ENCODE results near the gene NOLC1.

DNA sequence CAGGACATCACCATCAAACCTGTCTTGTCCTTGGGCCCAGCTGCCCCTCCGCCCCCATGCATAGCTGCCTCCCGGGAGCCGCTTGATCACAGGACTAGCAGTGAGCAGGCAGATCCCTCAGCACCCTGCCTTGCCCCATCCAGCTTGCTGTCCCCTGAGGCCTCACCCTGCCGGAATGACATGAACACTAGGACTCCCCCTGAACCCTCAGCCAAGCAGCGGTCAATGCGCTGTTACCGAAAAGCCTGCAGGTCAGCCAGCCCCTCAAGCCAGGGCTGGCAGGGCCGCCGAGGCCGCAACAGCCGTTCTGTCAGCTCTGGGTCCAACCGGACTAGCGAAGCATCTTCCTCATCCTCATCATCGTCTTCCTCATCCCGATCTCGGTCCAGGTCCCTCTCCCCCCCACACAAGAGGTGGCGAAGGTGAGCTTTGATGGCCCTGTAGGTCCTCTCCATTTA is 5.2 kb upstream of the NOLC1 start:
- TF ChIP-seq, protein P1, sequence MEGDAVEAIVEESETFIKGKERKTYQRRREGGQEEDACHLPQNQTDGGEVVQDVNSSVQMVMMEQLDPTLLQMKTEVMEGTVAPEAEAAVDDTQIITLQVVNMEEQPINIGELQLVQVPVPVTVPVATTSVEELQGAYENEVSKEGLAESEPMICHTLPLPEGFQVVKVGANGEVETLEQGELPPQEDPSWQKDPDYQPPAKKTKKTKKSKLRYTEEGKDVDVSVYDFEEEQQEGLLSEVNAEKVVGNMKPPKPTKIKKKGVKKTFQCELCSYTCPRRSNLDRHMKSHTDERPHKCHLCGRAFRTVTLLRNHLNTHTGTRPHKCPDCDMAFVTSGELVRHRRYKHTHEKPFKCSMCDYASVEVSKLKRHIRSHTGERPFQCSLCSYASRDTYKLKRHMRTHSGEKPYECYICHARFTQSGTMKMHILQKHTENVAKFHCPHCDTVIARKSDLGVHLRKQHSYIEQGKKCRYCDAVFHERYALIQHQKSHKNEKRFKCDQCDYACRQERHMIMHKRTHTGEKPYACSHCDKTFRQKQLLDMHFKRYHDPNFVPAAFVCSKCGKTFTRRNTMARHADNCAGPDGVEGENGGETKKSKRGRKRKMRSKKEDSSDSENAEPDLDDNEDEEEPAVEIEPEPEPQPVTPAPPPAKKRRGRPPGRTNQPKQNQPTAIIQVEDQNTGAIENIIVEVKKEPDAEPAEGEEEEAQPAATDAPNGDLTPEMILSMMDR (conservative IDR thresholded peaks at IDR 0.05 in 1 of 2, IDR thresholded peaks at IDR 0.05 in 1 of 2; ENCODE audit: low read depth in 1 of 2, low read length in 2 of 2), result no peak
- no peak for TF ChIP-seq EZH2 (IDR thresholded peaks at IDR 0.05; ENCODE audit: low read length, missing control alignments)
